Ishikawa (cell line): Measurements from ENCODE around the gene UBE3A.
A peak's percentile ranks its signal among the peaks of the same experiment; 100 is the strongest.

Experiments used
- CEBPB ChIP-seq: IDR thresholded peaks from 2 replicates; pipeline ENCODE4 v1.6.1; 2012
- CREB1 ChIP-seq: IDR thresholded peaks from 2 replicates; pipeline ENCODE4 v1.6.1; 2012; ENCODE audit warnings: low read depth
- EGR1 ChIP-seq: IDR thresholded peaks from 2 replicates; pipeline ENCODE4 v1.6.1; 2012
- EP300 ChIP-seq: IDR thresholded peaks from 2 replicates; pipeline ENCODE4 v1.6.1; 2012; ENCODE audit warnings: borderline replicate concordance
- FOXM1 ChIP-seq: IDR thresholded peaks from 2 replicates; pipeline ENCODE4 v1.6.1; 2012; ENCODE audit warnings: low read depth, borderline replicate concordance
- MAX ChIP-seq: IDR thresholded peaks from 2 replicates; pipeline ENCODE4 v1.6.1; 2012
- NFIC ChIP-seq: IDR thresholded peaks from 2 replicates; pipeline ENCODE4 v1.6.1; 2012
- RAD21 ChIP-seq: IDR thresholded peaks from 2 replicates; pipeline ENCODE4 v1.6.1; 2012; ENCODE audit warnings: low read depth
- REST ChIP-seq: IDR thresholded peaks from 2 replicates; pipeline ENCODE4 v1.6.1; 2012; ENCODE audit warnings: low read depth, mild to moderate bottlenecking
- TAF1 ChIP-seq: IDR thresholded peaks from 2 replicates; pipeline ENCODE4 v1.6.1; 2012; ENCODE audit warnings: low read depth, mild to moderate bottlenecking
- TCF12 ChIP-seq: IDR thresholded peaks from 2 replicates; pipeline ENCODE4 v1.6.1; 2012; ENCODE audit warnings: low read depth
- TEAD4 ChIP-seq: IDR thresholded peaks from 2 replicates; pipeline ENCODE4 v1.6.1; 2012
- USF1 ChIP-seq: IDR thresholded peaks from 2 replicates; pipeline ENCODE4 v1.6.1; 2012
- YY1 ChIP-seq: IDR thresholded peaks from 2 replicates; pipeline ENCODE4 v1.6.1; 2012; ENCODE audit warnings: low read depth
- ZBTB7A ChIP-seq: IDR thresholded peaks from 2 replicates; pipeline ENCODE4 v1.6.1; 2012; ENCODE audit warnings: low read depth

The UBE3A gene

GRCh38 chr15:25422021-25422420 is 16.8 kb downstream of the UBE3A start:
- TF ChIP-seq TEAD4 = no peak
- no peak for TF ChIP-seq CEBPB
- no peak for TF ChIP-seq USF1
- TF ChIP-seq MAX = no peak
- TF ChIP-seq EP300 = no peak
- no peak for TF ChIP-seq TAF1
- no peak for TF ChIP-seq NFIC
- TF ChIP-seq RAD21 = no peak
- no peak for TF ChIP-seq ZBTB7A
- no peak for TF ChIP-seq TCF12
- no peak for TF ChIP-seq REST
- TF ChIP-seq EGR1 = no peak
- TF ChIP-seq YY1 = no peak
- TF ChIP-seq CREB1 = no peak
- TF ChIP-seq FOXM1 = no peak

- no peak for TF ChIP-seq NFIC
- TF ChIP-seq YY1 = no peak
- no peak for TF ChIP-seq CREB1
- TF ChIP-seq TEAD4 = no peak
- TF ChIP-seq REST = no peak
- no peak for TF ChIP-seq MAX
- TF ChIP-seq EGR1 = no peak
- no peak for TF ChIP-seq TCF12
- no peak for TF ChIP-seq CEBPB
- TF ChIP-seq RAD21 = no peak
- no peak for TF ChIP-seq ZBTB7A
- TF ChIP-seq FOXM1 = no peak
- no peak for TF ChIP-seq EP300
- no peak for TF ChIP-seq TAF1
- no peak for TF ChIP-seq USF1
These were observed 20.6 kb downstream of the UBE3A start for GRCh38 chr15:25418202-25418601.

- TF ChIP-seq EGR1 (no peak), TCF12 (no peak), FOXM1 (no peak), YY1 (no peak), RAD21 (no peak), TEAD4 (no peak), ZBTB7A (no peak), TAF1 (no peak), EP300 (no peak), USF1 (no peak), MAX (no peak)
These were observed 21.2 kb downstream of the UBE3A start for GRCh38 chr15:25417604-25418003.

- TF ChIP-seq MAX (no peak), ZBTB7A (no peak), TEAD4 (no peak), CEBPB (no peak), YY1 (0 out of 2 replicates have a peak, but pooled peaks have one; percentile 18), EP300 (peak; percentile 30; the same call in 1 of the 2 replicates), REST (no peak), EGR1 (no peak), RAD21 (peak; percentile 10; the same call in 1 of the 2 replicates), USF1 (no peak), NFIC (peak; percentile 51), CREB1 (no peak)
These were observed 22.1 kb downstream of the UBE3A start for GRCh38 chr15:25416693-25417092.
